Measurements from ENCODE around the gene MYO1H. TPM values are rescaled to one million over a fixed set of nuclear protein-coding genes. Genes with fewer than 3 reads are reported as not detected.
A peak's percentile ranks its signal among the peaks of the same experiment; 100 is the strongest.
"Not testable (repeated sequence)": the region's sequence is repeated elsewhere in the genome, so short reads cannot be mapped to it uniquely, and the experiment has no call there.

Gene MYO1H
- polyA plus RNA-seq, 4 donors = 1.6 TPM; not detected in 3

- H3K9me3 ChIP-seq (ENCODE audit: control insufficient read depth in 2 of 2, insufficient read depth in 1 of 2, low read depth in 1 of 2, low read length in 1 of 2) = no peaks in the 10 kb centered on the region
- DNase-seq = no peak
- 7 to 10% (median 7%) methylated on average over 43 of the region's 43 CpGs for WGBS, 3 donors
- H3K4me3 ChIP-seq (ENCODE audit: low read depth in 1 of 3, low read length in 3 of 3) = peak within 1 kb of the TSS in 2 of 3 donors; percentile 22 to 52
- H3K36me3 ChIP-seq (ENCODE audit: control insufficient read depth in 3 of 3, insufficient read depth in 2 of 3, low read depth in 1 of 3, low read length in 3 of 3) = no peaks in the 10 kb centered on the region
- H3K4me1 ChIP-seq (ENCODE audit: control insufficient read depth in 3 of 3, insufficient read depth in 2 of 3, low read depth in 1 of 3, low read length in 2 of 3) = peaks cover 0 to 3% (median 0%) of the 10 kb centered on the region in 3 donors
- no peak for FAIRE-seq
- peaks cover 9 to 75% (median 28%) of the 10 kb centered on the region in 3 donors for H3K27me3 ChIP-seq (ENCODE audit: control insufficient read depth in 3 of 3, insufficient read depth in 3 of 3, low read length in 3 of 3)
- no peak within 1 kb of the TSS for H3K27ac ChIP-seq (ENCODE audit: low read depth in 1 of 3, low read length in 2 of 3)
These were observed 38.9 kb upstream of the MYO1H start, which contains the start of gene FOXN4 for GRCh38 chr12:109308534-109309380. Gene FOXN4, minus strand, starts transcription at chr12:109309284. Its CDS starts 963 bp downstream, at chr12:109308321.

GRCh38 chr12:109309381-109310246 is 38.1 kb upstream of the MYO1H start:
- Histone ChIP-seq H3K27me3 (ENCODE audit: control insufficient read depth in 3 of 3, insufficient read depth in 3 of 3, low read length in 3 of 3) (peaks cover 9 to 77% (median 24%) of the 10 kb centered on the region in 3 donors), H3K4me3 (ENCODE audit: low read depth in 1 of 3, low read length in 3 of 3) (peak overlapping the region in 2 of 3 donors; percentile 22 to 52), H3K9me3 (ENCODE audit: control insufficient read depth in 2 of 2, insufficient read depth in 1 of 2, low read depth in 1 of 2, low read length in 1 of 2) (no peaks in the 10 kb centered on the region), H3K4me1 (ENCODE audit: control insufficient read depth in 3 of 3, insufficient read depth in 2 of 3, low read depth in 1 of 3, low read length in 2 of 3) (peaks cover 0 to 3% (median 0%) of the 10 kb centered on the region in 3 donors), H3K27ac (ENCODE audit: low read depth in 1 of 3, low read length in 2 of 3) (no peak overlapping the region), H3K36me3 (ENCODE audit: control insufficient read depth in 3 of 3, insufficient read depth in 2 of 3, low read depth in 1 of 3, low read length in 3 of 3) (no peaks in the 10 kb centered on the region)
- no peak for FAIRE-seq
- 0 to 1% (median 0%) methylated on average over 21 to 99 of the region's 99 CpGs for WGBS, 3 donors
- DNase-seq = peak in 1 of 2 donors; percentile 33

GRCh38 chr12:109310247-109311125 is 37.2 kb upstream of the MYO1H start:
- Histone ChIP-seq H3K4me3 (ENCODE audit: low read depth in 1 of 3, low read length in 3 of 3) (peak overlapping the region in 2 of 3 donors; percentile 22 to 52), H3K36me3 (ENCODE audit: control insufficient read depth in 3 of 3, insufficient read depth in 2 of 3, low read depth in 1 of 3, low read length in 3 of 3) (no peaks in the 10 kb centered on the region), H3K27ac (ENCODE audit: low read depth in 1 of 3, low read length in 2 of 3) (no peak overlapping the region), H3K4me1 (ENCODE audit: control insufficient read depth in 3 of 3, insufficient read depth in 2 of 3, low read depth in 1 of 3, low read length in 2 of 3) (peaks cover 0 to 3% (median 0%) of the 10 kb centered on the region in 3 donors), H3K9me3 (ENCODE audit: control insufficient read depth in 2 of 2, insufficient read depth in 1 of 2, low read depth in 1 of 2, low read length in 1 of 2) (no peaks in the 10 kb centered on the region), H3K27me3 (ENCODE audit: control insufficient read depth in 3 of 3, insufficient read depth in 3 of 3, low read length in 3 of 3) (peaks cover 9 to 72% (median 22%) of the 10 kb centered on the region in 3 donors)
- no peak for FAIRE-seq
- peak in 1 of 2 donors; percentile 33 for DNase-seq
- WGBS, 3 donors = 2 to 6% (median 3%) methylated on average over 33 of the region's 33 CpGs

DNA sequence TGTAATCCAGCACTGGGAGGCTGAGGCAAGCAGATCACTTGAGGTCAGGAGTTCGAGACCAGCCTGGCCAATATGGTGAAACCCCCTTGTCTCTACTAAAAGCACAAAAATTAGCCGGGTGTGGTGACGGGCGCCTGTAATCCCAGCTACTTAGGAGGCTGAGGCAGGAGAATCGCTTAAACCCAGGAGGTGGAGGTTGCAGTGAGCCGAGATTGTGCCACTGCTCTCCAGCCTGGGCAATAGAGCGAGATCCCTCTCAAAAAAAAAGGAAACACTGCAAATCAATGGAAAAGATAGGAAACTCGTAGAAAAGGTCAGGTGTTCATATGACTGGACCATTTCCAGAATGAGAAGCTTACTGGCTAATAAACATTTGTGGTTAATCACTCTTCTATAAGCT is 26.4 kb upstream of the MYO1H start:
- not testable (repeated sequence) for FAIRE-seq; H3K27me3 ChIP-seq (ENCODE audit: control insufficient read depth in 3 of 3, insufficient read depth in 3 of 3, low read length in 3 of 3); H3K9me3 ChIP-seq (ENCODE audit: control insufficient read depth in 2 of 2, insufficient read depth in 1 of 2, low read depth in 1 of 2, low read length in 1 of 2); H3K4me1 ChIP-seq (ENCODE audit: control insufficient read depth in 3 of 3, insufficient read depth in 2 of 3, low read depth in 1 of 3, low read length in 2 of 3); DNase-seq; H3K4me3 ChIP-seq (ENCODE audit: low read depth in 1 of 3, low read length in 3 of 3); H3K27ac ChIP-seq (ENCODE audit: low read depth in 1 of 3, low read length in 2 of 3); H3K36me3 ChIP-seq (ENCODE audit: control insufficient read depth in 3 of 3, insufficient read depth in 2 of 3, low read depth in 1 of 3, low read length in 3 of 3)
- 77 to 85% (median 80%) methylated on average over 8 of the region's 8 CpGs for WGBS, 3 donors

DNA sequence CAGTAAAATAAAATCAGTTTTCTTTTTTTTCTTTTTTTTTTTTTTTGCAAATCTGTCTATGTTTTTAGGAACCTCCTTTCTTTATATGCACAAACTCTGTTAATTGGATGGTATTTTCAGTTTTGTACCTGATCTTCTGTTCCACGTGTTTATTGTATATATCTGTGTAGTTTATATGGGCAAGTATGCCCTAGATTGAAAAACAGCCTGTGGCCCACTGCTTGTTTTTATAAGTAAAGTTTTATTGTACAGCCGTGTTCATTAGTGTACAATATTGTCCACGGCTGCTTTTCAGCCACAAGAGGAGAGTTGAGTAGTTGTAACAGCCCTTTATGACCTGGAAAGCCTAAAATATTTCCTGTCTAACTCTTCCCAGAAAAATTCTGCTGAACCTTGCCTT is 18.7 kb upstream of the MYO1H start:
- no peaks in the 10 kb centered on the region for H3K4me1 ChIP-seq (ENCODE audit: control insufficient read depth in 3 of 3, insufficient read depth in 2 of 3, low read depth in 1 of 3, low read length in 2 of 3)
- H3K9me3 ChIP-seq (ENCODE audit: control insufficient read depth in 2 of 2, insufficient read depth in 1 of 2, low read depth in 1 of 2, low read length in 1 of 2) = no peaks in the 10 kb centered on the region
- no peaks in the 10 kb centered on the region for H3K36me3 ChIP-seq (ENCODE audit: control insufficient read depth in 3 of 3, insufficient read depth in 2 of 3, low read depth in 1 of 3, low read length in 3 of 3)
- DNase-seq (no peak), FAIRE-seq (no peak)
- H3K27ac ChIP-seq (ENCODE audit: low read depth in 1 of 3, low read length in 2 of 3) = no peak overlapping the region
- H3K4me3 ChIP-seq (ENCODE audit: low read depth in 1 of 3, low read length in 3 of 3) = no peak overlapping the region
- H3K27me3 ChIP-seq (ENCODE audit: control insufficient read depth in 3 of 3, insufficient read depth in 3 of 3, low read length in 3 of 3) = peaks cover 0 to 6% (median 0%) of the 10 kb centered on the region in 3 donors
- WGBS, 3 donors = 75 to 84% (median 79%) methylated on average over 3 of the region's 3 CpGs

DNA sequence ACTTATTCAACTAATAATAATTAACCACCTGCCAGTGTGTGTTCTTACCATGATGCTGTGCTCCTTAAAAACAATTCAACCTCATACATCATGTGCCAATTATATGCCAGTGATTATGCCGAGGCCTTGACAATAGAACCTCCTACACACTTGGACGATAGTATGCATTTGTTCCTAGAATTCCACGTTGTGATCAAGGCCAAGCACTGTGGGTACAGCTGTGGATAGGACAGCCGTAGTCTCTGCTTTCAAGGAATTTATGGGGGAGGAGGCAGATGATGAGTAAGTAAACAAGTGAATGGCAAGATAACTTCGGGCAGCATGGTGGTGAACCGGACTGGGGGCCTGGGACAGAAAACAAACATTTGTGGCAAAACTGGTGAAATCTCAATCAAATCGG is 18.0 kb upstream of the MYO1H start:
- no peak for DNase-seq
- peaks cover 0 to 6% (median 0%) of the 10 kb centered on the region in 3 donors for H3K27me3 ChIP-seq (ENCODE audit: control insufficient read depth in 3 of 3, insufficient read depth in 3 of 3, low read length in 3 of 3)
- H3K36me3 ChIP-seq (ENCODE audit: control insufficient read depth in 3 of 3, insufficient read depth in 2 of 3, low read depth in 1 of 3, low read length in 3 of 3) = no peaks in the 10 kb centered on the region
- no peaks in the 10 kb centered on the region for H3K4me1 ChIP-seq (ENCODE audit: control insufficient read depth in 3 of 3, insufficient read depth in 2 of 3, low read depth in 1 of 3, low read length in 2 of 3)
- H3K4me3 ChIP-seq (ENCODE audit: low read depth in 1 of 3, low read length in 3 of 3) = no peak overlapping the region
- FAIRE-seq = no peak
- no peak overlapping the region for H3K27ac ChIP-seq (ENCODE audit: low read depth in 1 of 3, low read length in 2 of 3)
- no peaks in the 10 kb centered on the region for H3K9me3 ChIP-seq (ENCODE audit: control insufficient read depth in 2 of 2, insufficient read depth in 1 of 2, low read depth in 1 of 2, low read length in 1 of 2)
- WGBS, 3 donors = 29 to 56% (median 40%) methylated on average over 7 of the region's 7 CpGs

GRCh38 chr12:109330282-109331230 is 17.1 kb upstream of the MYO1H start:
- Histone ChIP-seq H3K27me3 (ENCODE audit: control insufficient read depth in 3 of 3, insufficient read depth in 3 of 3, low read length in 3 of 3) (peaks cover 0 to 6% (median 0%) of the 10 kb centered on the region in 3 donors), H3K4me1 (ENCODE audit: control insufficient read depth in 3 of 3, insufficient read depth in 2 of 3, low read depth in 1 of 3, low read length in 2 of 3) (no peaks in the 10 kb centered on the region), H3K36me3 (ENCODE audit: control insufficient read depth in 3 of 3, insufficient read depth in 2 of 3, low read depth in 1 of 3, low read length in 3 of 3) (no peaks in the 10 kb centered on the region), H3K27ac (ENCODE audit: low read depth in 1 of 3, low read length in 2 of 3) (no peak overlapping the region), H3K4me3 (ENCODE audit: low read depth in 1 of 3, low read length in 3 of 3) (no peak overlapping the region), H3K9me3 (ENCODE audit: control insufficient read depth in 2 of 2, insufficient read depth in 1 of 2, low read depth in 1 of 2, low read length in 1 of 2) (no peaks in the 10 kb centered on the region)
- WGBS, 3 donors = 82 to 91% (median 87%) methylated on average over 16 of the region's 16 CpGs
- FAIRE-seq = no peak
- no peak for DNase-seq
